ENCODE measurements around the gene PEAK3.

PEAK3 gene, protein sequence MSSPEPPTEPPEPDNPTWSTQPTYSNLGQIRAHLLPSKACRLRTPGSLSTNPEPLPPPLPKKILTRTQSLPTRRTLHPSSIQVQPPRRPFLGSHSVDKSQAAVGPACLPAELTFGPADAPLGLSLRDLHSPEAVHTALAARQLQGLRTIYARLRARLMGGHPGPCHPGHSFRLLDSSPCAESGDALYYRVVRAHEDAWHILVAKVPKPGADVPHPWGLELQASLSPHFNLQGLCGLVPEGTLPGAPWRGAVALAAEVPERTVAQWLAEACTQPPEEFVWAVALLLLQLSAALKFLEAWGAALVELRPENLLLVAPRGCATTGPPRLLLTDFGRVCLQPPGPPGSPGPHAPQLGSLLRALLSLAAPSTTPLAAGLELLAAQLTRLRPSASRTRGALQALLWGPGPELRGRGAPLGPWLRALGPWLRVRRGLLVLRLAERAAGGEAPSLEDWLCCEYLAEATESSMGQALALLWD

DNA sequence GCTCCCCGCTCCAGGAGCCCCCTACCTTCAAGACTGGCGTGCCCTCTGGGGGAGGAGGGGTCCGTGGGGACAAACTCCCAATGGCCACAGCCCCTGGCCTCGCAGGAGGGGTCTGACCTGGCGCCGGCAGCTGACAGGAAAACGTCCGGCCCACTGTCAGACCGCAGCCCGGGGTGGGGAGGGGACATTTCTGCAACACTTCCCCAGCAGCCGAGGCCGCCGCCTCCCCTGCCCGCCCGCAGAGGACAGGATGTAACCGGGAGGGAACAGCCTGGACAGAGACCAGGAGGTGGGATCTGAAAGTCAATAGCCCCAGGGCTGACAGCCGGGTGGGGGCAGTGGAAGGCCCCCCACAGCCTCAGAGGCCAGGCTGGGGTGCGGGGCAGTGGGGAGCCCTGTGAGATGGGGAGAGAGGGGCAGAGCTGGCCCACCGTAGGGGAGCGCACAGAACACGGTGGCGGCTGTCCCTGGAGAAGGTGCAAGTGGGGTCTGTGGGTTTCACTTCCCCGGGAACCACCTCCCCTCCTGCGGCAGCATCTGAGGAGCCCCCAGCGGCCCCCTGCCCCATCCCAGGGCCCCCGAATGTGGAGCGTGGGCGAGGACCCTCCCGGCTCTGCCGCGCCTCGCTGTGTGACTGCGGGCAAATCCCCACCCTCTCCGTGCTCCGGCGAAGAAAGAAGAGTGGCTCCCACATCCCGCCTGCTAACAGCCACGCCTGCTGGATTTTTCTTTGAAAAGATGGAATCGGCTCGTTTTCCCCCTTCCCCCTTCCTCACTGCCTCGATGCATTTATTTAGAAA lies at the start of gene PEAK3:
Gene PEAK3, minus strand, starts transcription at position 114 of the 800 bp plus-strand sequence. CDS start 1,244 bp downstream, outside the sequence.
- peak in 1 of 2 donors; percentile 40 for DNase-seq

DNA sequence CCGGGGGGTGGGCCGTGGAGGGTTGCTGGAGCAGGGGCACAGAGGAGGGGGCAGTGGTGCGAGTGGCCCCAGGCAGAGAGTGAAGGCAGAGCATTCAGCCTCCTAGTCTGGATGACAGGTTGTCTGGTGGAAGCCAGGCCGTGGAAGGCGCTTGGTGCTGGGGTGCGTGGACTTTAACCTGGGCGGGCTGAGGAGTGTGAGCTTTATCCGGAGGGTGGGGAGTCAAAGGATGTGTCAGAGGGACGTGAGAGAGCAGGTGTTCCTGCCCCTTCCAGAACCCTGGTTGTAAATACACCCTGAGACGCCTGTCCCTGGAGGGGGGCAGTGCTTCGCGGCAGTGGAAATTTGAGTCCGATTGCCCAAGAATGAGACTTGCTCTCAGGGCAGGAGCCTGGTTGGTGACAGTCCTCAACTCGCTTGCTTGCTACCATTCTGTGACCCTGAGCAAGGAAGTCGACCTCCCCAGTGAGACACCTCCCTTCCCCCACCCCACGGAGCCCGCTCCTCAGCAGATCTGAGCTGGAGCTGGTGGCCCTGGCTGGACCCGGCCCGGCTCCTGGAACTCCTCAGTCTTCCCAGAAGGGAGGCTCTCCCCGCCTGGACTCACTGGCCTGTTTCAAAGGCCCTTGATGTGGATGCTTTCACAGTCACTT lies 48.8 kb upstream of the PEAK3 start:
- DNase-seq, result no peak

DNA sequence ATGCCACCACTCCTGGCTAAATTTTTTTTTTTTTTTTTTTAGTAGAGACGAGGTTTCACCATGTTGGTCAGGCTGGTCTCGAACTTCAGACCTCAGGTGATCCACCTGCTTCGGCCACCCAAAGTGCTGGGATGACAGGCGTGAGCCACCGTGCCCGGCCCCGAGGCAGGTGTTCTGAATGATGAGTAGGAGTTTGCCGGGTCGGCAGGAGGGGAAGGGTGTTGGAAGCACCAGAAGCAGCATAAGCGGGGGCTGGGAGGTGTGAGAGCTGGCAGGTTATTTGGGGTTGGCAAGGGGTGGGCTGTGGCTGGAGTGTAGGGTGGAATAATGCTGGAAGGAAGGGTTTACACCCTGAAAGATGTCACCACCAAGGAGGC lies 48.3 kb upstream of the PEAK3 start:
- no peak for DNase-seq

DNA sequence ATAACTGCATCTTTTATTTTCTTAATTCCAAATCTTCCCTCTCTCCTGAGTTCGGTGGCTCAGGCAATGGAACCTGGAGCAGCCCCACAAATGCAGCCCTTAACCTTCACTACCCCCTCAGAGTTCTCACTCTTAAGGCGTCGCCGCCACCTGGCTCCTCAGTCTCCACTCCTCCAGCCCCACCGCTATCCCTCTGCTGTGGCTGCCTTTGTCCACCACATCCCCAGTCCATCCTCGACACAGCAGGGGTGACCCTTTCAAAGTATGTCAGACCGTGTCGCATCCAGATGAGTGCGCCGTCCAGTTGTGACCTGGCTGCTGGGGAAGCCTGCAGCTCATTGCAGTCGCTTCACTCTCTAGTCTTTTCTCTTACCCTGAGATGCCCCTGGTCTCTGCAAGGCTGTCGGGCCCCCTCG lies 47.5 kb upstream of the PEAK3 start:
- no peak for DNase-seq

DNA sequence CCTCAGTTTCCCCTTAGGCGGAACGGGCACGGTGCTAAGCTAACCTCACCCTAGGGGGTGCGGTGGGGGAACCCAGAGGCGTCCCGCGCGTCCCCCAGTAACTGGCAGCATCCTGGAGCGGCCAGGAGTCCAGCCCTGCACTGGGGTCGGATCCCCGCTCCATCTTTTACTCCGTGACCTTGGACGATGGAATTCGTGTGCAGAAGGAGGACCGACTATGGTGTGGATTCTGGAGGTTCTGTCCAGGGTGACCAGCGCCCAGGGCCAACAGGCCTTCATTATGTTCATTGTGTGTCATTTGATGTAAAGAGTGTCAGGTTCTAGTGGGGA lies 47.1 kb upstream of the PEAK3 start:
- DNase-seq, result no peak

DNA sequence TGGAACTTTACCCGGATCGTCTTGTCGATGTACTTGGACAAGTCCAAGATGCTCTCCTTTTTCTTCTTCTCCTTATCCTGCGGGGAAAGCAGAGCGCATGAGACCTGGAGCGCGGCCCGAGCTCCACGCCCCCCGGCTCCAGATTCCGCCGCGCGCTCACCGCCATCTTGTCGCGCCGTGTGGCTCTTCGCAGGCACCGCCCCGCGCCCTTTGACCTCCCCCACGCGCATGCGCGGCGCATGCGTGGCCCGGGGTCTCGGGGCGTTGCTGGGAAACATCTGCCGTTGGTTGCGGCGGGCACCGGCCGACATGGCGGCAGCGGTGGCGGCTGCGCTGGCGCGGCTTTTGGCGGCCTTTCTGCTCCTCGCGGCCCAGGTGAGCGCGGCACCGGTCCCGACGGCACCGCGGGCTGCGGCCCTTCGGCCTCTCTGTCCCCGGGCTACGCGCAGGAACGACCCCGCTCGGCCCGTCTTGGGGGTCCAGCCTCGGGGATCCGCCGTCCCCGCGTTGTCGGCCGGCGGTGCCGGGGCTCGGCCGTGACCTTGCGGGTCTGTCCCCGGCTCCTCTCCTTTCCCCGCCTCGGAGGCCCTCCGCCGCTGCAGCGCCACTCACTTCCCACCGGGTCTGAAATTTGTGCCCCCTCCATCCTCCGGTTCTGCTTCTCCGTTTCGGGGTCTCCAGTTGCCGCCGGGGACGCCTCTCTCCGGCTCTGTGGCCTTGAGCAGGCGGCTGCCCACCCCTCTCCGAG lies 46.6 kb upstream of the PEAK3 start, which contains the start of the genes LSM7 and SPPL2B:
Gene LSM7, minus strand, starts transcription at position 186 of the 748 bp plus-strand sequence. Its CDS starts 20 bp downstream, at position 166.
Gene SPPL2B, plus strand, starts transcription at position 284 of the 748 bp plus-strand sequence. Its CDS starts 26 bp downstream, at position 310.
- peak; percentile 92 for DNase-seq

DNA sequence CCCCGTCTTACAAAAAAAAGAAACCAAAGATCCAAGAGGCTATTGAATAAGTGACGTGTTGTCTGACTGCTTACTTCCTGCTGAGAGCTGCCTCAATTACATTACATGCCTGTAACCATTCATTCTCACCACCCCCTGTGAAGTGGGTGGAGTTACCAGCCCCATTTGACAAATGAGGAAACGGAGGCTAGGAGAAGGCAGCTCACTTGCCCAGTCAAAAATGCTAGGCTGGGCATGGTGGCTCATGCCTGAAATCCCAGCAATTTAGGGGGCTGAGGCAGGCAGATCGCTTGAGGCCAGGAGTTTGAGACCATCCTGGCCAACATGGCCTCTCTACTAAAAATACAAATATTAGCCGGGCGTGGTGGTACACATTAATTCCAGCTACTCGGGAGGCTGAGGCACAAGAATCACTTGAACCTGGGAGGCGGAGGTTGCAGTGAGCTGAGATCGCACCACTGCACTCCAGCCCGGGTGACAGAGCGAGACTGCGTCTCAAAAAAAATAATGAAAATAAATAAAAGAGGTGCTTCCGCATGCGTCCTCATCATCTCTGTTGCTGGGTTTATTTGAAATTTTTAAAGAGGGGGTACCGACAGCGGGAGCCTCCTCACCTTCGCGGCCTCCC lies 45.9 kb upstream of the PEAK3 start:
- DNase-seq, result peak; percentile 68 to 69

DNA sequence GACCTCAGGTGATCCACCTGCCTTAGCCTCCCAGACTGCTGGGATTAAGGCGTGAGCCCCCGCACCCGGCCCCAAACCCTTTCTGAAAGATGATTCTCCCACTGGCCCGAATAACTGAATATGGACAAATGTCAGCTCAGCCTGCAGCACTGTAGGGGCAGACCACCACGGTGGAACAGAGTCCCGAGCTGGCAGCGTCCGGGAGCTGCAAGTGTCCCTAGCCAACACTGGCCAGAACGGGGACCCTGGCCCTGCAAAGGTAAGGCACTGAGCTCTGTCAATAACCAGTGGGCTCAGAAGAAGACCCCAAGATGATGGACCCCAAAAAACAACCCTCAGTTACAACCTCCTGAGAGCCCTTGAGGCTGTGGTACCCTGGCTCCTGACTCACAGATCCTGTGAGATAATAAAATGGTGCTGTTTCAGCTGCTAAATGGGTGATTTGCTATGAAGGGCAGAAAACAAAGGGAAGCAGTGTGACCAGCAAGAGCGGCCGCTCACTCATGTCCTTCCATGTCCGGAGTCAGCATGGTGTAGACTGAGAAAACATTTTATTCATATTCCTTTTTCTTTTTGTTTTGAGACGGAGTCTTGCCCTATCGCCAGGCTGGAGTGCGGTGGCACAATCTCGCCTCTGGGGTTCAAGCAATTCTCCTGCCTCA lies 44.9 kb upstream of the PEAK3 start:
- no peak for DNase-seq

DNA sequence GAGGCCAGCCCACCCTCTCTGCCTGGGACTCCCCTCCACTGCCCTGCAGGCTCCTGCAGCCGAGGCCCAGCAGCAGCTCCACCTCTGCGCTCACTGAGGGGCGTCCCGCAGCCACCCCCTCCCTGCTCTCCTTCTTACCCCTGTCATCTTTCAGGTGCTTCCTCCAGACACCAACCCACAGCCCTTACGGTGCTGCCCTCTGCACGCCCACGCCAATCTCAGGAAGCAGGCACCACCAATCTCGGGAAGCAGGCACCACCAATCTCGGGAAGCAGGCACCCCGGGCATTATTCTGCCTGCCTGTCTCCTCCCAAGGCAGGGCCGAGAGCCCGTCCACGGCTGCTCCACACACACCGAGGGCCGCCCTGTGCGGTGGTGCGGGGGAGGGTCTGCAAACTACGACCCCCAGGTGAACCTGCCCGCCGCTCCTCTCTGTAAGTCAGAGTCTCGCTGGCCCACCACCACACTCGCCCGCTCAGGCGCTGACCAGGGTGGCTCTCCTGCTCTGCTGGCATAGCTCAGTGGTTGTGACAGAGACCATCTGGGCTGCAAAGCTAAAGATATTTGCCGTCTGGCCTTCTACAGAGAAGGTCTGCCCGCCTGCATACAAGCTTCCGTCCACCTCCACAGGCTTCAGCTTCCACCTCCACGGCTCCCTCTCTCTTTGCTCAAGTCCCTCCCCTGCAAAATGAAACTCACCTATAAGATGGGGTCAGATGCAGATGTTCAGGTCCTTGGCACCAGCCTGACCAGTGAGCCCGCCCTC lies 43.5 kb upstream of the PEAK3 start:
- DNase-seq, result no peak

DNA sequence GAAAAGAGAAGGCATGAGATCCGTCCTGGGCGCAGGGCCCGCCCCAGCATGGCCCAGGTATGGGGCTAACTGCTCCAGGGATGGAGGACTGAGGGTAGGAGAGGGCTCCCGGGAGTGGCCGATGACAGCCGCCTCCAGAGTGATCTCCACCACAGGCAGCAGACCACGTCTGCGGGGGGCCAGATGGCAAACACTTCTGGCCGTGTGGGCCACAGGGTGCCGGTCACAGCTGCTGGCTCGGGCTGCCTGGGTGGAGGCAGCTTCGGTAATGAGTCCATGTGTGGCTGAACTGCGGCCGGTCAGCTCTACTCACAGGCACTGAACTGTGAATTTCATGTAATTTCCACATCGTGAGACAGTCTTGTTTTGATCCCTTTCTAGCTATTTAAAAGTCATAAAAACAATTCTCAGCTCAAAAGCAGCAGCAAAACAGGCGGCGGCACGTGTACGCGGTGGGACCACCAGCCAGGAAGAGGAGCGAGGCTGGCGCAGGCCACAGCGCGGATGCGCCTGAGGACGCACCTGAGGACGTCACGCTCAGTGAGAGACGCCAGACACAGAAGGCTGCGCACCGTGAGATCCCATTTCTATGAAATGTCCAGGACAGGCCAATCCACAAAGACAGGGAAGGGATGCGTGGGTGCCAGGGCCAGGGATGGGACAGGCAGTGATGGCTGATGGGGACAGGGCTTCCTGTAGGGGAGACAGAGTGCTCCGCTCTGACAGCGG lies 42.4 kb upstream of the PEAK3 start:
- no peak for DNase-seq

DNA sequence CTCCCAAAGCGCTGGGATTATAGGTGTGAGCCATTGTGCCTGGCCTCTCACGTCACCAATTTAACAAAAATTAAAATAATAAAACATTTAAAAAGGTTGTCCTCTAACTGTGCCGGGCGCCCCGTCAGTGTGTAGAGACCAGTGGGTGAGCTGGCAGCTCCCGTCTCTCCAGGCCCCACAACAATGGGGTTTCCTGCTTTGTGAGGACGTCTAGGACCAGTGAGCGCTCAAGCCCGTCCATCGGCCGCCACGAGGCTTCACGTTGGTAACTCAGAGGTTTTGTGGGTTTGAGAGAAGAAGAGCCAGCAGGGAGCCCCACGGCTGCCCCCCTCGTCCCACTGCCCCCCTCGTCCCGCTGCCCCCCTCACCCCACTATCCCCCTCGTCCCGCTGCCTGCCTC lies 41.7 kb upstream of the PEAK3 start:
- DNase-seq, result no peak

DNA sequence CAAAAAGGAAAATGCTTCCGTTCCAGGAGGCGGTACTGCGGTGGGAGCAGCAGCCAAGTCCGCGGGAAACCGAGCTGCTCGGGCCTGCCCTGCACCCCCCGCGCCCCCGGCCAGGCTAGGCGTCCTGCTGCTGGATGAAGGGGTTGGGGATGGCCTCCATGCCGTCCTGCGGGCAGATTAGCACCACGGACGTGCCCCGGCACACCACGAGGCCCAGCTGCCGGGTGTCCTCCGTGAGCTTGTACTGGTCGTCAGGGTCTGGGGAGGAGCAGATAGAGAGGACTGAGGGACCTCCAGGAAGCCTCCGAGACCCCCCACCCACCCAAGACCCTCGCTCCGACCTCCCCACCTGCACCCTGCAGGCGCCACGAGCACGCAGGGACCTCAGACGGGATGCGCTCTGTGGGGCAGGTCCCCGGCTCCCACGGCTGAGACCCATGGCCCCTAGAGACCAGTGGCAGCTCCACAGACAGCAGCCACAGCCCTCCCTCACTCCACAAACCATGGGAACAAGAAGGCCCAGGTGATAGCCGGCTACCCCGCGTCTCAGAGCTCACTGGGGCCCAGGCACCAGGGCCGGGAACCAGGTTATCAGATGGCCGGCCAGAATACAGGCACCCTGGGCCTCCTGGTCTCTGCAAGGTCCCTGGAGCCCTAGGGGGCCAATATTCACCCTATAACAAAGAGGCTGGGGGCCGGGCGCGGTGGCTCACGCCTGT lies 39.7 kb upstream of the PEAK3 start:
- DNase-seq, result no peak

DNA sequence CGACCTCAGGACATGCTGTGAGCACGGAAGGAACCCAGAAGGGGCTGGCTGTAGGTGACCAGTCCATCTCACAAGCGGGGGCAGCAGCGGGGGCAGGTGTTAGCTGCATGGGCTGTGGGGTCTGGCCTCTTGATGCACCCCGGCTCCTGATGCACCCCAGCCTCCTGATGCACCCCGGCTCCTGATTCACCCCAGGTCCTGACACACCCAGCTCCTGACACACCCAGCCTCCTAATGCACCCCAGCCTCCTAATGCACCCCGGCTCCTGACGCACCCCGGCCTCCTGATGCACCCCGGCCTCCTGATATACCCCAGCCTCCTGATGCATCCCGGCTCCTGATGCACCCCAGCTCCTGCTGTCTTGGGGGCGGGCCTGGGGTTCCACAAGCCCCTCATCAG lies 39.0 kb upstream of the PEAK3 start:
- no peak for DNase-seq

DNA sequence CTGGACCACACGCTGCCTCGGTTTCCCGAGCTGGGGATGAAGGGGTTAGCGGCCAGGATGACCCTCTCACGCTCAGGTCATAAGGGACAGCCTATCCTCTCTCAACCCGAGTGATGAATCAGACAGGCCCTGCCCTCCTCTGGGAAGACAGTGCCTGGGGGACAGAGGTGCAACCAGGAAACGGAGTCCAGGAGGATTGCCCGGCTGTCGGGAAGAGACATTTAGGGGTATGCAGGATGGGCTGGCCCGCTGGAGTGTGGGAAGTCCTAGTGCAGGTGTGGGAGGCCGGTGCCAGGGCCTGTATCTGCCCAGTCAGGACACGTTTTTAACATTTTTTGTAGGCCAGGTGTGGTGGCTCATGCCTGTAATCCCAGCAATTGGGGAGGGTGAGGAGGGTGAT lies 38.1 kb upstream of the PEAK3 start:
- no peak for DNase-seq

DNA sequence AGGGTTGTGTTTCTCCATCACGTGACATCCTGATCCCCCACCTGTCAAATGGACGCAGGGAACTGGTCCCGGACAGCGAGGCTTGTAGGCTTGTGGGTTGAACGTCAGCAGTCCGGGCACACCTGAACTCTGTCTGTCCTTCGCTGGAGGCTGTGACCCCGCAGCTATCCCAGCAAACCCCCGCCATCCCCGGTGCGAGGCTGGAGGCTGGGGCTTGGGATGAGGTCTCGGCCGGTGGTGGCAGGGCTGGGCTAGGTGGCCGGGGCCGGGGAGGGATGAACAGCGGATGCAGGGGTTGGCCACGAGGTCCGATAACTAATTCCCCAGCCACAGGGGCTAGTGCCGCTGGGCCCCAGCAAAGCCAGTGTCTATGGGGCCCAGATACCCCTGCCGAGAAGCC lies 37.6 kb upstream of the PEAK3 start:
- DNase-seq, result no peak

DNA sequence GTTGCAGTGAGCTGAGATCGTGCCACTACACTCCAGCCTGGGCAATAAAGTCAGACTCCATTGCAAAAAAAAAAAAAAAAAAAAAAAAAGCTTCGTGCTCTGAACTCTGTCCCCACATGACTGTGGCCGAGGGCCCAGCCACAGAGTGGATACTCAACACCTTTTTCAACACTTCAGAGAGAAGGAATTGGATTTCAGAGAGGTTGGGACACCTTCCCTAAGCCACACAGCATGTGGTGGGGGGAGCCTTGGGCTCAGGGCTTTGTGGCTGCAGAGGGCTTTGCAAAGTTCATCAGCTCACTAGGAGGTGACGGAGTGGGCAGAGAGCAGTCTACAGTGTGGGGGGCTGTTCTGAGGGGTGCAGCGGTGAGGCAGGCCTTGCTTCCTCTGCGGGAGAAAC lies 36.9 kb upstream of the PEAK3 start:
- no peak for DNase-seq

DNA sequence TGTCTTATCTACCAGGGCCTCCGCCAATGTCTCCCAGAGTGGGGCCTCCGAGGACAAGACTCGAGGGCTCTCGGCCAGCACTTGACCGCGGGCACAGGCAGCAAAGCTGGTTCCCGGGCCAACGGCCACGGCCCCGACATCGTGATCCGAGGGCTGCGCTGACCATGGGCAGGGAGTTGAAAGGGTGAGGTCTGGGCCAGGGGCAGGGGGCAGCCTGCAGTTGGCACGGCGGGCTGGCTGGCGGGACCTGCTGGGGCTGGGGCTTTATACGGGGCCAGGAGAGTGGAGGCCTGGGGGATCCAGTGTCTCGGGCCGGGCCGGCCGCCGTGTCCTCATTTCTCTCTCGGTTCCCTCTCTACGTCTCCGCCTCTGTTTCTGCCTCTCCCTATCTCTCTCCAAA lies 35.8 kb upstream of the PEAK3 start:
- DNase-seq, result no peak

DNA sequence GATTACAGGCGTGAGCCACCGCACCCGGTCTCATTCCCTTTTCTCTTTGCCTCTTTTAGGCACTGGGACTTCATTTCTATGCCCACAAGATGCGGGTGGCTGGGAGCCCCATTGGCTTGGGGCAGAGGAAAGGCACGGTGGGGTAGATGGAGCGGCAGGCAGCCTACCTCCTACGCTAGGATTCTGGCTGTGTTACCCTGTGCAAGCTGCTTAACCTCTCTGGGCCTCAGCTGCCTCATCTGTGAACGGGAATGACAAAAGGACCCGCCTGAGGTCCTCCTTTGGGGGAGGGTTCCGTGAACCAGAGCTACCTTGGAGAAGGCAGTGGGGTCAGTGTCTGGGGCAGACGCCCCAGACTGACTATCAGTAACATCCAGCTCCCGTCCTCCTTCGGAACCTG lies 35.3 kb upstream of the PEAK3 start:
- no peak for DNase-seq

DNA sequence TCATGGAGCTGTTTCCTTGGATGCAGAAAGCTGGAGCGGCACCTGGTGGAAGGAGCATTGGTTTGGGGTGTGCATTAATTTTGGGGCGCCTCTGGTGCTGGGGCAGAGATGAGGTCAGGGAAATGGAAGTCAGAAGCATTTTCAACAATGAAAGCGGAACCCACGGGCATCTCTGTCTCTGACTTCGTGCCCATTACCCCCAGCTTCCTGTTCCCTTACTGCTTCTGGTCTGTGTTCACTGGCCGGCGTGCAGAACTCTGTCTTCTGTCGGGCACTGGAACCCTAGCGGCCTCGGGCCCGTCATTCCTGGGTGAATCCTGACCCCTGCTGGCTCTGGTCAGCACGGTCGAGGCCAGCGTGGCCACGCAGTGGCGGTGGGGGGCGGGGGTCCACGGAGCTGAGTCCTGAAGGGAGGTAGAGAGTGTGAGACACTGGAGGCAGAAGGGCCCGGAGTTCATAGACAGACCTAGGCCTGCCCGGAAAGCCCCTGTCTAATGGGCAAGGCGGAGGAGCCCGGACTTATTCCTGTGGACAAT lies 33.9 kb upstream of the PEAK3 start:
- DNase-seq, result no peak

All from stimulated activated CD4-positive, alpha-beta T cell treated with anti-CD3 and anti-CD28 coated beads, Interleukin-2, amount 100 ng/mL, for 24 hours (primary cell).